ENCODE results near the gene HOXB13.
"Not testable (repeated sequence)": the region's sequence is repeated elsewhere in the genome, so short reads cannot be mapped to it uniquely, and the experiment has no call there.

HOXB13 gene

GRCh38 chr17:48726114-48726915 is 2.2 kb downstream of the HOXB13 start:
- DNase-seq (ENCODE audit: low spot score), result no peak

- no peak for DNase-seq (ENCODE audit: low spot score)
These were observed 3.1 kb downstream of the HOXB13 start for GRCh38 chr17:48725288-48726064.

- DNase-seq (ENCODE audit: low spot score), result no peak
These were observed 3.6 kb downstream of the HOXB13 start for GRCh38 chr17:48725004-48725287.

GRCh38 chr17:48724251-48725003 is 4.1 kb downstream of the HOXB13 start:
- peak; percentile 56 for DNase-seq (ENCODE audit: low spot score)

GRCh38 chr17:48723423-48724250 is 4.9 kb downstream of the HOXB13 start:
- DNase-seq (ENCODE audit: low spot score), result peak; percentile 40

- no peak for DNase-seq (ENCODE audit: low spot score)
These were observed 5.6 kb downstream of the HOXB13 start, which contains the start of gene PRAC2 for GRCh38 chr17:48722915-48723422. Gene PRAC2, plus strand, starts transcription at chr17:48723185. Its CDS starts 1,226 bp downstream, at chr17:48724411.

GRCh38 chr17:48722201-48722907 is 6.2 kb downstream of the HOXB13 start, which contains the start of gene PRAC1:
Gene PRAC1, minus strand, starts transcription at chr17:48722518. Its CDS starts 126 bp downstream, at chr17:48722392.
- DNase-seq (ENCODE audit: low spot score), result no peak

- DNase-seq (ENCODE audit: low spot score), result no peak
These were observed 7.5 kb downstream of the HOXB13 start for GRCh38 chr17:48721009-48721402.

DNA sequence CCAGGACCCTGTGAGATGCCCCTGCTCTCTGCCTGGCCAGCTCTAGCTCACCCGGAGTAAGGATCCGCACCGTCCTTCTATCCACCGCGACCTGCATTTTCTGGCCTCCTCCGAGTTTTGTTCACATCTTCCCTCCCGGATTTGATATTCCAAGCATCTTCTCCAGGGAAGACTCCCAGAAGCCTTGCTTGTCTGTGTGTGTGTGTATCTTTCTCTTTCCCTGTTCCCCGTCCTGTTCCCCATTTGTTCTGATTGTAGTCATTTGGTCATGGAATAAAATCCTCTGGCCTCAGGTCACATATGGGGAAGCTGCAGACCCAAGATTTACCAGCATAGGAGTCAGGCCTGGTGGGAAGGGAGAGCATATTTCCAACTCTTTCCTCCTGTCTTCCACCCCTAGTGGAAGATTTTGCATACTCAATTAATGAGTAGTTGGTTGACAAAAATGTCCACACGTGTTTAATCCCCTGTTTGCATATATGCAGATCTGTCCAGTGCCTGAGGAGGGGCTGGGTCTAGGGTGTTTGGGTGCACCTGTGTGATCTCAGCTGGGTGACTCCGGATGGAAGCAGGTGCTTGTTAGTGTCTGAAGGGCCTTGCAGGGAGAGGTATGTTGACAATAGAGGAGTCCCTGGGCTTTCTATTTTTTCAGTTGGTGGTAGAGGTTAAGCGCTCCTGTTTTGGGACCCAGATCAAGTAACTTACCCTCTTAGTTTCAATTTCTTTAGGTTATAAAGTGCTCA is 8.1 kb downstream of the HOXB13 start:
- peak; percentile 16 for DNase-seq (ENCODE audit: low spot score)

DNA sequence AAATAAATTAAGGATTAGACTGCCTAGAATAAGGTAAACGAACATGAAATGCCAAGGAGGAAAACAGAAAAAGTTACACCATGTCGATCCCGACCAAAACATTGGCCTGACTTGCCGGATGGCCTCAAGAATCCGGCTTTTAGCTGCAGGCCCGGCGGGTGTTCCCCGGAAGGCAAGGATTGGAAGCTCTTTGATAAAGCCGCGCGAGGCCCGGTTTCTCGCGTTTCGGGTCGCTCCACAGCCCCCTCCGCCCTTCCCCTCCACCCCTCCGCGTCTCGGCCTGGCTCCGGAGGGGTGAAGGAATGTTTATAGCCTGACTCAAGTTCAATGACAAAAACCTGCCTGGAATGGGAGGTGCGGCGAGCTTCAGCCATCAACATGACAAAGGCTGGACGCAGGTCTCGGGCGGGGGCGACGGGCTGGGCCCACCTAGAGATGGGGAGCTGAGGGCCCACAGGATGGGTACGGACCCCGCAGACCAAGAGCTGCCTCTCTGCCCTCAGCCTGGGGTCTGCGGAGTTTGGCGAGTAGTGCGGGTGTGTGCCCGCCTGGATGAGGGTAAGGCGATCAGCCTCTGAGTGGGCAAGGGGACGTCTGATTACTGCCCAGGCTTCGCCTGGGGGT is 8.8 kb downstream of the HOXB13 start:
- DNase-seq (ENCODE audit: low spot score), result peak; percentile 58

GRCh38 chr17:48718761-48719641 is 9.5 kb downstream of the HOXB13 start:
- peak; percentile 48 for DNase-seq (ENCODE audit: low spot score)

DNA sequence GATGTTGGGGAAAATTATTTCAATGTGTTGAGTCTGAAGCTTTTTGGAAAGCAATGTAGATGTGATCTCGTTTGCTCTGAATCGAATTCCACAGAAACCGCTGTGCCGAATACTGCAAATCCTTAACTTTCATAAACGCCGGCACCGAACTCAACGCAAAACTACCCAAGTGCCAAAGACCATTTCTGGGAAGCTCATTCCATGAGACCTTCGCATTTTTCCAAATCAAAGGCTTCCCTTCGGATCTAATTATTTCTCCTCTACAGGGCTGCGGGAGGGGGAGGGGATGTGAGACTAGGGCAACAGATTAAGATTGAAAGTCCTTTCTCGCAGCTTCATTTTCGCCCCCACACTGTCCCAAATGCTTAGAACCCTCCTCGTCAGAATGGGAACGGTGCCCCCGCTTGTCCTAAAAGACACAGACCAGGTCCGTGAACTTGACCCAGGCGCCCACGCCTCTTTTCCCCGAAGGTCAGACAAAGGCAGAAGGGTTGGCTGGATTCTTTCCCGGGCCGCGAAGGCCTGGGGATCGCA is 10.3 kb downstream of the HOXB13 start:
- DNase-seq (ENCODE audit: low spot score), result no peak

DNA sequence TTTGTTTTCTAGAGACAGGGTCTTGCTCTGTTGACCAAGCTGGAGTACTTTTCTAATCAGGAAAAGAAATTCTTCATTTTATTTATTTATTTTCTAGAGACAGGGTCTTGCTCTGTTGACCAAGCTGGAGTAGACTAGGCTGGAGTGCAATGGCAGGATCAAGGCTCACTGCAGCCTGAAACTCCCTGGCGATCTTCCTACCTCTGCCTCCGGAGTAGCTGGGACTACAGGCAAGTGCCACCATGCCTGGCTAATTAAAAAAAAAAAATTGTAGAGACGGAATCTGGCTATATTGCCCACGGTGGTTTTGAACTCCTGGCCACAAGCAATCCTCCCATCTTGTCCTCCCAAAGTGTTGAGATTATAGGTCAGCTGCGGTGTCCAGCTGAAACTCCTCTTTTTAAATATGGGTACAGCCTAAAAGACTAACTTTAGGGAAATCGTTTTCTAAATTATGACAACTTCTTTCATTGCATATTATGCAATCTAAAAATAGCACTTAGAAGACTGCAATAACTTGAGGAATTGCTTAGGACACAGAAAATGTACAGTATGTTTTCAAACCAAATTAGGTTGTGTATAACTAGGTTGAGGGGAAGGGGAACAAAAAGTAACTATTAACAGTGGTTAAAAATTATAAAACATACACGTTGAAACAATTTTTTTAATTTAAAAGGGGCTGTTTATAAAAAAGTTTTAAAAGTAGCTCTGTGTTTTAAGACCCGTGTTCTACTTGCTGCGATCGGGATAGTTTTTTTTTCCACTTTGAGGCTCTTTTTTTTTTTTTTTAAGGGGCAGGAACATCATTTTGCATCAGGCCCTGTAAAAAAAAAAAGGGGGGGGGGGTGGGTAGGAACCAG is 11.0 kb downstream of the HOXB13 start:
- no peak for DNase-seq (ENCODE audit: low spot score)

DNA sequence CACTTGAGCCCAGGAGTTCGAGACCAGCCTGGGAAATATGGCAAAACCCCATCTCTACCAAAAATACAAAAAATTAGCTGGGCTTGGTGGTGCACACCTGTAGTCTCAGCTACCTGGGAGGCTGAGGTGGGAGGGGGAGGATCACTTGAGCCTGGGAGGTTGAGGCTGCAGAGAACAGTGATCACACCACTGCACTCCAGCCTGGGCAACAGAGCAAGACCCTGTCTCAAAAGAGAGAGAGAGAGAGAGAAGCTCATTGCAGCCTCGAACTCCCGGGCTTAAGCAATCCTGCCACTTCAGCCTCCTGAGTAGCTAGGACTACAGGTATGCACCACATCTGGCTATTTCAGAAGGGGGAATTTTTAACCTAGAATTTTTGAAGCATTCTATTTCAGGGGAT is 12.0 kb downstream of the HOXB13 start:
- DNase-seq (ENCODE audit: low spot score), result not testable (repeated sequence)

GRCh38 chr17:48715496-48716399 is 12.8 kb downstream of the HOXB13 start:
- no peak for DNase-seq (ENCODE audit: low spot score)

- no peak for DNase-seq (ENCODE audit: low spot score)
These were observed 17.4 kb downstream of the HOXB13 start for GRCh38 chr17:48711128-48711527.

All from SW480 (cell line).